ENCODE measurements around the gene RHOT2.

The RHOT2 gene

DNA sequence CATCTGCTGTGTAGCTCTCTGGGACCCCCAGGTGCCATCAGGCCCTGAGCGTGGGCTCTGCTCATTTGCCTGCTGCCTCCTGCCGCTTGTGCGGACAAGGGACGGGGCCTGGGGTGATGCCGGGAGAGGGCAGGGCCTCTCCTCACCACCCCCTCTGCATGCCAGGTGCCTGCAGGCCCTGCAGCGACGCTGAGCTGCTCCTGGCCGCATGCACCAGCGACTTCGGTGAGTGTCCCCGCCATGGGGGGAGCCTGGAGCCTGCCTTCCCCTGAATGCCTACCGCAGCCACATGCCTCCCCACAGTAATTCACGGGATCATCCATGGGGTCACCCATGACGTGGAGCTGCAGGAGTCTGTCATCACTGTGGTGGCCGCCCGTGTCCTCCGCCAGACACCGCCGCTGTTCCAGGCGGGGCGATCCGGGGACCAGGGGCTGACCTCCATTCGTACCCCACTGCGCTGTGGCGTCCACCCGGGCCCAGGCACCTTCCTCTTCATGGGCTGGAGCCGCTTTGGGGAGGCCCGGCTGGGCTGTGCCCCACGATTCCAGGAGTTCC, 48.9 kb downstream of the RHOT2 start:
- no peak for DNase-seq

DNA sequence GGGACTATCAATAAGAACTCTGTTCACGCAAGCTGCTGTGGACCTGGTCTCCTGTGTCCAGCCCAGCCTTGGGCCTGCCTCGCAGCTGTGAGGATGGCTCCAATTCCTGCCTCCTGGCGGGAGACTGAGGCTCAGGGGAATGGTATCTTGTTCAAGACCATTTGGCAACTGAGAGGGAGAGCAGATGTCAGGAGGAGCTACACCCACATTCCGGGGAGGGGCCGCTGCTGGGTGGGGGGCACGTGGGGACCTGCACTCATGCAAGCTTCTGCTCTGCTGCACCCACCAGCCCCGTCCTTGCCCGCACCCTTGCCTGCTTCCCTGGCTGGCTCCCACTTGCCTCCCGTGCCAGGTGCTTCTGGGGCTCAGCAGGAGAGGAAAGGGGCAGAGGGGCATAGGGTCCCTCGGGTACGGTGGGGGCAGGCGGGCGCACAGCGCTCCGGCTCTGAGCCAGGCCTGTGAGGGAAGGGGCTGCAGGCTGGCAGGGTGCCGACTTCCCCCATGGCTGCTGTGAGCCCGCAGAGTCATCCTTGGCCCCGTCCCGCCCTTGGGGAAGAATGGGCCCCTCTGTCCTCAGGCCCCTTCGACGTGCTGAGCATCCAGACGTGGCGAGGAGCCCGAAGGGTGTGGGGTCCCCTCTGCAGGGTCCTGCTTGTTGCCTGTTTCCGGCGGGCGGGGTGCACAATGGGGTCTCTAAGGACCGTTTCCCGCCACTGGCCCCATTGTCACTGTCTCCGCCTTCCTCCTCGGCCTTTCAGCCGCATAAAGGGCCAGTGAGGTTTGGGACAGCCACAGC, 49.7 kb downstream of the RHOT2 start:
- DNase-seq: no peak

DNA sequence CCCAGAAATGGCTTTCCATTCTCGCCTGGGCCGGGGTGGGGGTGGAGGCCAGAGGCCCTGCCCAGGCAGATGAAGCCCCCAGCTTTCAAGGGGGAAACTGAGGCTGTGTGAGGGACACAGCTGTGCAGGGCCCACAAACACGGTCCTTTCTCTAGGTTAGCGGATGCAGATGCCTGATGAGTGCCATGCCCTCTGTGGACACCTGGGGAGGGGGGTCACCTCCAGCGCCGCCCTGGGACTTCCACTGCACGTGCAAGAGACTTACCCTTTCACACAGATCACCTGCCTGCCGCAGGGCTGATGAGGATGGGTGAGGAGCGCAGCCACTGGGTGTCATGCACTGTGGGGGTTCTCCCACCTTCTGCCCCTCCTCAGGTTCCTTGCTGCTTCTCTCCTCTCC, 50.5 kb downstream of the RHOT2 start:
- no peak for DNase-seq

DNA sequence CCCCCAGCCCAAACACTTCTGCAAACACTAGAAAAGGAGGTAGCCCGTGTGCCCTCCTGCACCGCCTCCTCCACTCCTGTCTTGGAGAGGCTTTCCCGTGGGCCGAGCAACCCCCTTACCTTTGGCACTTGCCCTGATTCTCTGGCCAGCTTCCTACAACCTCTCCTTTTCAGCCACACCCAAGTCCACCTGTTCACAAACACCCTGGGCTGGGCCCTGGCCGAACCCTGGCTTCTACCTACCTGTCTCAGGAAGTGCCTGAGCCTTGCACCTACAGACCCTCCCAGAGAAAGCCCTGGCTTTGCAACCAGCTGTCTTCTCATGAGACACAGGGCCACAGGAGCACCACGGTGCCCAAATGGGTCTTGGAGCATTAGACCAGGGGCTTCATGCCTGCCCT, 51.0 kb downstream of the RHOT2 start:
- no peak for DNase-seq

DNA sequence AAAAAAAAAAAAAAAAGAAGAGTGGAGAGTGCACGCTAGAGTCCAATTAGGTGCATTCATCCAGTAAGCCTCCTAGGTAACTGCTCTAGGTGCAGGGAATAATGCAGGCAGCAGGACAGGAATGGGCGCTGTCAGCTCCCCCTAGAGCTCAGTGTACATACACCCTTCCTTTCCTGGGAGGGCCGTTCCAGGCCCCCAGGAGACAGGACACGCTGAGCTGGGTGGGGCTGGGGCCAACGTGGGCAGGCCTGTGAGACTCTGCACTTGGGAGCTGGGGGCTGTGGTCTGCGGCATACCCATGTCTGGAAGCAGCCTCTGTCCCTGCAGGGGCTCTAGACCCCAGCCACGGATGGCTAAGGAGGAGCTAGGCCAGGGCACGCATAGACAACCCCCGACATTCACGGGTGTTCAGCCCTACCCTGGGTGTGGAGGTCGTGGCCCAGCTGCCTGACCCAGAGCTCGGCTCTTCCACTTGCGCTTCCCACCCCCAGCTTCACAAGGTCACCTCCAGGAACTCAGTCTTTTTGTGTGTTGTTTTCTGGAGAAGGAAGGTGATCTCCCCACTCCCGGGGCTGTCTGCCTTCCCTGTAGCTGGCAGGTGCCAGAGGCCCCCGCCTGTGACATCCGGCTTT, 52.0 kb downstream of the RHOT2 start:
- DNase-seq: peak in 1 of 2 experiments; percentile 11

DNA sequence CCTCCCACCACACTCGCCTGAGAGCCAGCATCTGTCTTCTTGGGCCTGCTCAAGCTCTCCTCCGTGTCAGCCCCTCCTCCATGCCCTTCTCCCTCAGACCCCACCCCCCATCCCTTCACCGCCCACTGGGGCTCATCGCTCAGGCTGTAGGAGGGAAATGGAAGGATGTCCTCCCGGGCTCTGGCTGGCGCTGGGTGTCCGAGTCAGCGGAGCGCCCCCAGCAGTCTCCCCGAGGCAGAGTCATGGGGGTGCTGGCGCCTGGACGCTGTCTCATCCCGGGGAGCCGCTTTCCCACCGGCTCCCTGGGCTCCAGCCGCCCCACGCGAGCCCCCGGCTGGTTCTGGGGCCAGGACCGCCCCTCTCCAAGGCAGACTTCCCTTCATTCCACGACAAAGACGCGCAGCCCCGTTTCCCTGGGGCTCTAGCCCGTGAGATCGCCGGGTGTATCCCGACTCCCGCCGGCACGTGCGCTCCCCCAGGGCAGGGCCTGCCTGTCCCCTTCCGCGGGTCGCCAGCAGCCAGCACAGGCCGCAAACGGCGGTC, 52.6 kb downstream of the RHOT2 start:
- peak; percentile 16 to 20 for DNase-seq

DNA sequence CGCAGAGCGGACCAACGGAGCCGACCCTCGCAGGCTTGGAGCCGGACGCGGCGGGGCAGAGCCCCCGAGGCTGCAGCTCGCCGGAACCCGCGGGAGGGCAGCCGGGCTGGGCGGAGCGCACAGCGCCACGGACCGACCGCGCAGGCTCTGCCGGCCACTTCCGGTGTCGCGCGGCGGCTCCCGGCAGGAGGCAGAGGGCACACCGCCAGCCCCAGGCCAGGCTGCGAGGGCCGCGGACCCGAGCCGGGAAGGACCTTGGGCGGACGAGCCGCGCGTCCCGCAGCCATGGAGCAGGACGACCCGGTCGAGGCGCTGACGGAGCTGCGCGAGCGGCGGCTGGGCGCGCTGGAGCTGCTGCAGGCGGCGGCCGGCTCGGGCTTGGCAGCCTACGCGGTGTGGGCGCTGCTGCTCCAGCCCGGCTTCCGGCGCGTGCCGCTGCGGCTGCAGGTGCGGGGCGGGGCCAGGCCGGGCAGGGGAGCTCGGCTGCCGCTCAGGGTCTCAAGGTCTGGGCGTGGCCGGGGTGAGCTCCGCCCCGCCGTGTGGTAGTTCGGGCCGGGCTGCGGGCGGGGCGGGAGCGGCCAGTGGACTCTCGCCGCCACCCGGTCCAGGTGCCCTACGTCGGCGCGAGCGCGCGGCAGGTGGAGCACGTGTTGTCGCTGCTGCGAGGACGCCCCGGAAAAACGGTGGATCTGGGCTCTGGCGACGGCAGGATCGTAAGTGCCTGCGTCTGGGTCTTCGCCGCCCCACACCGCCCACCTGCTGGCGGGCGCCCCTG, 53.2 kb downstream of the RHOT2 start, which contains the start of gene ANTKMT:
Gene ANTKMT (plus strand): TSS at position 157 of the 775 bp plus-strand sequence. CDS start 129 bp downstream, at position 286.
- no peak for DNase-seq

DNA sequence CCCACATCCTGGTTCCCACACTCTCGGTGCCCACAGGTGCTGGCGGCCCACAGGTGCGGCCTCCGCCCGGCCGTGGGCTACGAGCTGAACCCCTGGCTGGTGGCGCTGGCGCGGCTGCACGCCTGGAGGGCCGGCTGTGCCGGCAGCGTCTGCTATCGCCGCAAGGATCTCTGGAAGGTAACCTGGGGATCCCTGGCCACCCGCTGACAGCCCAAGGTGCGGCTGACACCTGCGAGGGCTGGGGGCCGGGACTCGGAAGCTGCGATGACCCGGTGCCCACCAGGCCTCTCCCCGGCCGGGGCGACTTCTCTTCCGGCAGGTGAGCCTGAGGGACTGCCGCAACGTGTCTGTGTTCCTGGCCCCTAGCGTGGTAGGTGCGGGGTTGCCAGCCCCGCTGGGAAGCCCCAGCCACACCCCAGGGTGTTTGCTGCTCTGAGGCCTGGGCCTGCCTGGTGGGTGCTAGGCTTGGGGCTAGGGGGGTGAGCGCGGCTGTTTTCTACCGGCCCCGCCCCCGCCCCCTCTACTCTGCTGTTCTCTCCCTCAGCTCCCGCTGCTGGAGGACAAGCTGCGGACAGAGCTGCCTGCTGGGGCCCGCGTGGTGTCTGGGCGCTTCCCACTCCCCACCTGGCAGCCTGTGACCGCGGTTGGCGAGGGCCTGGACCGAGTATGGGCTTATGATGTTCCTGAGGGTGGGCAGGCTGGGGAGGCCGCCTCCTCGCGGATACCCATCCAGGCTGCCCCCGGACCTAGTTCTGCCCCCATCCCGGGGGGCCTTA, 54.0 kb downstream of the RHOT2 start:
- DNase-seq: no peak

DNA sequence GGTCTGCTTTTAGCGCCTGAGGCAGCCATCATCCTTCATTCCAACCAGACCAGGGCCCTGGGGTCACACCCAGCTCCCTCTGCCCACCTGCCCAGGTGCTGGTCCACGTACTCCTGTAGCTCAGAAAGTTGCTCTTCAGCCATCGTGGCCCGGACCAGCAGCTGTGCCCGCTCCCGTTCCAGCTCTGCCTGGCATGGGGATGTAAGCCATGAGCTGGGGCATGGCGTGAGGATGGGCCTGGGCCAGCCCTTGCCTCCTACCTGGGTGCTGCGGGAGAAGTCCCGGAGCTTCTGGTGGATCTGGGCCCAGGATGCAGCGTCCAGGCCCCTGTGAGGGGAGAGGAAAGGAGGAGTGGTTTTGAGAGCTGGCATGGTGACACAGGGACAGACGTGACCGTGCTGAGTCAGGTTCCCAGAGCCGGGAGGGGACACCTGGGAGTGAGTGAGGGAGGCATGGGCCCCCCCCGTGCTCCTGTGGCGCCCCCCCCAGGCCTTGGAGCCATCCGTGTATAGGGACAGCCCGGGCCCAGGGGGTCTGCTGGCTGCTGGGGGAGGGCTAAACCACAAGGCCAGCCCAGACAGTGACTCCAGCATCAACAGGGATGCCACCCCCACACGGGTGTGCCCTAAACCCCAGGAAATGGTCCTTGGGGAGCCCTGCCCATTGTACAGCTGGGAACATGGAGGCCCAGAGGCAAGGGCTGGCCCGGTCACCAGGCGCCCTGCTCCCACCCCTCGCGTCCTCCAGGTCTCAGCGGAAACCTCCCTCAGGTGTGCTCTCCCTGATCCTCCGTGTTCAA, 55.1 kb downstream of the RHOT2 start:
- no peak for DNase-seq

DNA sequence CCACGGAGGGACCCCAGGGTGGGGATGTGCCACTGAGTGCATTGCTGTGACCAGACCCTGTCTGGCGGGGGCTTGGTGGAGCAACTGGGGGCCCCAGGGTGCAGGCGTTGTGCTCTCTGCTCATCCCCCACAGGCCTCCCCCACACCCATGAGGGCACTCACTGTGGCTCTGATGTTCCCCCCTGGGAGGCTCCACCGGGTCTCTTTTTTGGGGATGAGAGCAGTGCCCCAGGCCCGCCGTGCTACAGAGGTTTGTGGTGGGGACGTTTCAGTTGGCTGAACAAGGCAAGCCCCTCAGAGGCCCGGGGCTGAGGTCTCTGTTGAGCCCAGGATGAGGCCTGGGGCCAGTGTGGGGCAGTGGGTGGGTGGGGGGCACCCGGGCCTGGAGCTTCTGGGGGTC, 55.8 kb downstream of the RHOT2 start:
- no peak for DNase-seq
